Activated naive CD8-positive, alpha-beta T cell treated with anti-CD3 and anti-CD28 coated beads, Interleukin-2, amount 50 U/mL, for 24 hours (primary cell): ENCODE measurements around the gene SPDYE3.
A peak's percentile ranks its signal among the peaks of the same experiment; 100 is the strongest.
"Not testable (repeated sequence)": the region's sequence is repeated elsewhere in the genome, so short reads cannot be mapped to it uniquely, and the experiment has no call there.

ENCODE experiments used
- ATAC-seq: fragments of 150-1000 bp; cut with Tn5 transposase; one replicate; pipeline ENCODE4 v1.10.0; 2021
- DNase-seq: peaks from one replicate; pipeline ENCODE4 v3.0.0; 2021
- H3K27ac Mint-ChIP-seq: one replicate; pipeline ENCODE4 v1.8.0; 2021; ENCODE audit warnings: mild to moderate bottlenecking, mixed read lengths
- H3K27me3 Mint-ChIP-seq: one replicate; pipeline ENCODE4 v1.8.0; 2021; ENCODE audit warnings: mixed read lengths
- H3K36me3 Mint-ChIP-seq: one replicate; pipeline ENCODE4 v1.8.0; 2021; ENCODE audit warnings: low read depth, mixed read lengths
- H3K4me1 Mint-ChIP-seq: one replicate; pipeline ENCODE4 v1.8.0; 2021; ENCODE audit warnings: mixed read lengths
- H3K4me3 Mint-ChIP-seq: one replicate; pipeline ENCODE4 v1.8.0; 2021; ENCODE audit warnings: mild to moderate bottlenecking, moderate library complexity, mixed read lengths
- H3K9me3 Mint-ChIP-seq: one replicate; pipeline ENCODE4 v1.8.0; 2021; ENCODE audit warnings: mixed read lengths

Gene SPDYE3

GRCh38 chr7:100352230-100352781 lies 44.8 kb downstream of the SPDYE3 start:
- H3K4me3 Mint-ChIP-seq, H3K27me3 Mint-ChIP-seq, H3K9me3 Mint-ChIP-seq, DNase-seq: not testable (repeated sequence)
- peak; percentile 52 for ATAC-seq
- Mint-ChIP-seq H3K36me3 (peaks cover 43% of the 10 kb centered on the region), H3K27ac (peak overlapping the region; percentile 46), H3K4me1 (peaks cover 32% of the 10 kb centered on the region)

GRCh38 chr7:100352984-100353684 lies 45.6 kb downstream of the SPDYE3 start:
- ATAC-seq, result peak; percentile 3
- H3K27me3 Mint-ChIP-seq, result no peaks in the 10 kb centered on the region
- peaks cover 41% of the 10 kb centered on the region for H3K36me3 Mint-ChIP-seq
- no peak overlapping the region for H3K4me3 Mint-ChIP-seq
- no peaks in the 10 kb centered on the region for H3K9me3 Mint-ChIP-seq
- peak overlapping the region; percentile 77 for H3K27ac Mint-ChIP-seq
- DNase-seq, result no peak
- peaks cover 32% of the 10 kb centered on the region for H3K4me1 Mint-ChIP-seq

GRCh38 chr7:100353685-100354330 lies 46.3 kb downstream of the SPDYE3 start:
- Mint-ChIP-seq H3K9me3 (no peaks in the 10 kb centered on the region), H3K27ac (peak overlapping the region; percentile 77)

DNA sequence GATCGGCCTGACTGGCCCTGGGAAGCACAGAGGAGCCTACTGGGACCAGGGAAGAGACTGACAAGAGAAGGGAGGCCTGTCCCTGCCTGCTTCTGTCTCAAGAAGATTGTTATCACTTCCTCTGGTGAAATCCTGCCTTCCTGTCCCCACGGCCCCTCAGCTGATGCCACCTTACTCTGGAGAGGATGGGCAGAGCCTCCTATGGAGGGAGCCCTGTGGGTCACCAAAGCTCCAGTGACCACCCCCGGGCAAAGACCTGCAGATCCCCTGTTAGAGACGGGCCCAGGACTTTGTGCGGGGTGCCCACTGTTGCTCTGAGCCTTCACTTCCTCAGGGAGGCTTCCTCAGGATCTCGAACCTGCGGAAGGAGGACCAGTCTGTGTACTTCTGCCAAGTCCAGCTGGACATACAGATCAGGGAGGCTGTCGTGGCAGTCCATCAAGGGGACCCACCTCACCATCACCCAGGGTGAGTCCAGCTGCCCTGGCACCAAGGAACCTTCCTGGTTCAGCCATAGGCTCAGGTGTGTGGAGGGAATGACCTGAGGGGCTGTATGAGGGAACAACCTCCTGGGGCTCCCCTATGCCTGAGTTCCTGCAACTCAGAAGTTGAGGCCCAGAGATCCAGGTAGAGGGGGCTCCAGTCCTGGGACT lies 49.0 kb downstream of the SPDYE3 start:
- ATAC-seq (no peak), DNase-seq (no peak)
- no peaks in the 10 kb centered on the region for H3K27me3 Mint-ChIP-seq
- no peak overlapping the region for H3K4me3 Mint-ChIP-seq
- H3K9me3 Mint-ChIP-seq, result no peaks in the 10 kb centered on the region
- no peak overlapping the region for H3K27ac Mint-ChIP-seq
- peaks cover 17% of the 10 kb centered on the region for H3K4me1 Mint-ChIP-seq
- peaks cover 43% of the 10 kb centered on the region for H3K36me3 Mint-ChIP-seq

More at GRCh38 chr7:100353685-100354330, 46.3 kb downstream of the SPDYE3 start:
- no peak overlapping the region for H3K4me3 Mint-ChIP-seq
- peaks cover 32% of the 10 kb centered on the region for H3K4me1 Mint-ChIP-seq
- H3K36me3 Mint-ChIP-seq, result peaks cover 41% of the 10 kb centered on the region
- peak; percentile 50 for DNase-seq
- ATAC-seq, result peak; percentile 48
- H3K27me3 Mint-ChIP-seq, result no peaks in the 10 kb centered on the region

GRCh38 chr7:100357131-100357561 lies 49.6 kb downstream of the SPDYE3 start:
- Mint-ChIP-seq H3K36me3 (peaks cover 48% of the 10 kb centered on the region), H3K9me3 (no peaks in the 10 kb centered on the region), H3K4me3 (no peak overlapping the region), H3K4me1 (peaks cover 14% of the 10 kb centered on the region), H3K27me3 (no peaks in the 10 kb centered on the region), H3K27ac (no peak overlapping the region)
- DNase-seq (no peak), ATAC-seq (no peak)

GRCh38 chr7:100358027-100358856 lies 50.7 kb downstream of the SPDYE3 start, which contains the start of gene PILRB:
Gene PILRB (plus strand): TSS chr7:100358117. CDS start chr7:100358303, 186 bp downstream.
- peaks cover 8% of the 10 kb centered on the region for H3K4me1 Mint-ChIP-seq
- no peak within 1 kb of the TSS for H3K27ac Mint-ChIP-seq
- H3K27me3 Mint-ChIP-seq, result no peaks in the 10 kb centered on the region
- ATAC-seq, result no peak
- peaks cover 2% of the 10 kb centered on the region for H3K9me3 Mint-ChIP-seq
- no peak for DNase-seq
- no peak within 1 kb of the TSS for H3K4me3 Mint-ChIP-seq
- H3K36me3 Mint-ChIP-seq, result peaks cover 55% of the 10 kb centered on the region

DNA sequence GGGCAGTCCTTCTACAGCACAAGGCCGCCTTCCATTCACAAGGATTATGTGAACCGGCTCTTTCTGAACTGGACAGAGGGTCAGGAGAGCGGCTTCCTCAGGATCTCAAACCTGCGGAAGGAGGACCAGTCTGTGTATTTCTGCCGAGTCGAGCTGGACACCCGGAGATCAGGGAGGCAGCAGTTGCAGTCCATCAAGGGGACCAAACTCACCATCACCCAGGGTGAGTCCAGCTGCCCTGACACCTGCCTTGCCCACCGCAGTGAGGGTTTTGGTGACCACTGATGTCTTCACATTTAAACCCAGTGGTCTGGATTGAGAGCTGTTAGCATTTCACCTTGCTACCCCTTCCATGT lies 51.3 kb downstream of the SPDYE3 start:
- no peak overlapping the region for H3K4me3 Mint-ChIP-seq
- ATAC-seq, result no peak
- H3K9me3 Mint-ChIP-seq, result peaks cover 4% of the 10 kb centered on the region
- no peak for DNase-seq
- H3K36me3 Mint-ChIP-seq, result peaks cover 55% of the 10 kb centered on the region
- H3K4me1 Mint-ChIP-seq, result peaks cover 6% of the 10 kb centered on the region
- no peaks in the 10 kb centered on the region for H3K27me3 Mint-ChIP-seq
- no peak overlapping the region for H3K27ac Mint-ChIP-seq

- Mint-ChIP-seq H3K9me3 (peaks cover 4% of the 10 kb centered on the region), H3K4me1 (peaks cover 20% of the 10 kb centered on the region), H3K4me3 (no peak overlapping the region), H3K27ac (no peak overlapping the region), H3K27me3 (no peaks in the 10 kb centered on the region), H3K36me3 (peaks cover 63% of the 10 kb centered on the region)
- ATAC-seq (no peak), DNase-seq (no peak)
These were observed 52.8 kb downstream of the SPDYE3 start for GRCh38 chr7:100360135-100360854.

GRCh38 chr7:100363098-100363497 lies 55.6 kb downstream of the SPDYE3 start:
- peaks cover 44% of the 10 kb centered on the region for H3K4me1 Mint-ChIP-seq
- ATAC-seq, result no peak
- no peak for DNase-seq
- H3K27me3 Mint-ChIP-seq, result no peaks in the 10 kb centered on the region
- H3K4me3 Mint-ChIP-seq, result no peak overlapping the region
- H3K9me3 Mint-ChIP-seq, result peaks cover 4% of the 10 kb centered on the region
- H3K36me3 Mint-ChIP-seq, result peaks cover 66% of the 10 kb centered on the region
- no peak overlapping the region for H3K27ac Mint-ChIP-seq

DNA sequence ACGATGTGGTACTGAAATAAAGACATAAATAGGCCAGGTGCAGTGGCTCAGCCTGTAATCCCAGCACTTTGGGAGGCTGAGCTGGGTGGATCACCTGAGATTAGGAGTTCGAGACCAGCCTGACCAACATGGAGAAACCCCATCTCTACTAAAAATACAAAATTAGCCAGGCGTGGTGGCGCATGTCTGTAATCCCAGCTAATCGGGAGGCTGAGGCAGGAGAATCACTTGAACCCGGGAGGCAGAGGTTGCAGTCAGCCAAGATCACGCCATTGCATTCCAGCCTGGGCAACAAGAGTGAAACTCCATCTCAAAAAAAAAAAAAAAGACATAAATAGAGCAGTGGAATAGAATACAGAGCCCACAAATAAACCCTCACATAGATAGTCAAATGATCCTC lies 56.3 kb downstream of the SPDYE3 start:
- DNase-seq, ATAC-seq, H3K27ac Mint-ChIP-seq, H3K9me3 Mint-ChIP-seq, H3K27me3 Mint-ChIP-seq, H3K4me3 Mint-ChIP-seq: not testable (repeated sequence)
- Mint-ChIP-seq H3K36me3 (peaks cover 64% of the 10 kb centered on the region), H3K4me1 (peaks cover 49% of the 10 kb centered on the region)

GRCh38 chr7:100364480-100364879 lies 57.0 kb downstream of the SPDYE3 start:
- Mint-ChIP-seq H3K27ac (peak overlapping the region; percentile 15), H3K4me1 (peaks cover 54% of the 10 kb centered on the region), H3K4me3 (no peak overlapping the region), H3K27me3 (no peaks in the 10 kb centered on the region), H3K36me3 (peaks cover 62% of the 10 kb centered on the region), H3K9me3 (peaks cover 4% of the 10 kb centered on the region)
- ATAC-seq (no peak), DNase-seq (no peak)

DNA sequence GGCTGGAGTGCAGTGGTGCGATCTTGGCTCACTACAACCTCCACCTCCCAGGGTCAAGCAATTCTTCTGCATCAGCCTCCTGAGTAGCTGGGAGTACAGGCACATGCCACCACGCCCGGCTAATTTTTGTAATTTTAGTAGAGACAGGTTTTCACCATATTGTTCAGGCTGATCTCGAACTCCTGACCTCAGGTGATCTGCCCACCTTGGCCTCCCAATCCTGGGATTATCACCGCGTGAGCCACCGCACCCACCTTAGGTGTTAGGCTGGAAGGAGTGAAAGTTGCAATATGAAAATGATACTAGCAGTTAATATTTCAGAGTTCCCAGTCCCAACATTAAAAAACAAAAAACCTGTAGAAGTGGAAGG lies 58.5 kb downstream of the SPDYE3 start:
- not testable (repeated sequence) for H3K27me3 Mint-ChIP-seq, H3K9me3 Mint-ChIP-seq, DNase-seq, ATAC-seq
- peaks cover 57% of the 10 kb centered on the region for H3K4me1 Mint-ChIP-seq
- H3K4me3 Mint-ChIP-seq, result peak overlapping the region; percentile 4
- H3K27ac Mint-ChIP-seq, result peak overlapping the region; percentile 67
- peaks cover 52% of the 10 kb centered on the region for H3K36me3 Mint-ChIP-seq

DNA sequence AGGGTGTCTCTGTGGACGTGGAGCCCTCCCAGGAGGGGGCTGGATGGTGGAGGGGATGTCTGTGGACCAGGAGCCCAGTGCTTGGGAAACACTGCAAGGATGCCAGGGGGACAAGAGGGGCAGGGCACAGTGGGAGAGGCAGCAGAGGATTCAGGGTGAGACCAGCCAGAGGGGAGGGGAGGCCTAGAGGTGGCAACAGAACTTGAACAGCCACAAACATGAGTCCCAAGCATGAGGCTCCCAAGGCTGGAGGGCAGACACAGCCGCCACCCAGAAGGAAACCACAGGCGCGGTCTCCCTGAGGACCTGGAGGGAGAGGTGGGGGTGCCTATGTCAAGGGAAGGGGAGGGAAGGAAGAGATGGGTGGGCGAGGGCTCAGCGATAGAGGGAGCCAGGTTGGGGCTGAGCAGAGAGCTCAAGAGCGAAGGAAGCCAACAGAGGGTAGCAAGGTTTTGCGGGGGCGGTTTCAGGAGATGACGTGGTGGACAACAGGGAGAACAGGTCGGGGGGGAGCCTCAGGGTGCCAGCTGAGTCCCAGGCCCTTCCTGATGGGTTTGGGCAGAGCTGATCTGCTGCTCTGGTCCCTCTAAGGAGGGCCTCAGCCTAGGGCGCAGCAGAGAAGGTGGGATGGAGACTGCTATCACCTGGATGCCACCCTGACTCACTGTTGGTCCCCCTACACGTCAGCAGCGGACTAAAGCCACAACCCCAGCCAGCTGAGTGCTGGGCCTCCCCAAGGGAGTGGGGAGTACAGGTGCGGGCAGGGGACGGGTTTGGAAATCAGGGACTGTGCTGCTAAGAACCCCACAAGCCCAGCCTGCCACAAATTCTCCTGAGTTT lies 59.1 kb downstream of the SPDYE3 start:
- peak; percentile 25 for ATAC-seq
- H3K36me3 Mint-ChIP-seq, result peaks cover 49% of the 10 kb centered on the region
- H3K4me3 Mint-ChIP-seq, result no peak overlapping the region
- peak overlapping the region; percentile 67 for H3K27ac Mint-ChIP-seq
- DNase-seq, result peak; percentile 58
- H3K9me3 Mint-ChIP-seq, result peaks cover 4% of the 10 kb centered on the region
- no peaks in the 10 kb centered on the region for H3K27me3 Mint-ChIP-seq
- H3K4me1 Mint-ChIP-seq, result peaks cover 61% of the 10 kb centered on the region
